ENCODE results near the gene HFE.
"Not testable (repeated sequence)": the region's sequence is repeated elsewhere in the genome, so short reads cannot be mapped to it uniquely, and the experiment has no call there.

The HFE gene

GRCh38 chr6:26103770-26104456 lies 16.7 kb downstream of the HFE start:
- peak; percentile 89 for FAIRE-seq

GRCh38 chr6:26104457-26105108 lies 17.4 kb downstream of the HFE start:
- no peak for TF ChIP-seq POLR2A (IDR thresholded peaks at IDR 0.05; ENCODE audit: low read depth, low read length)
- TF ChIP-seq POLR2AphosphoS5 (IDR thresholded peaks at IDR 0.05; ENCODE audit: low read depth, low read length): no peak
- no peak for TF ChIP-seq TAF1 (IDR thresholded peaks at IDR 0.05; ENCODE audit: borderline replicate concordance, low read depth, low read length)
- no peak for FAIRE-seq

More at GRCh38 chr6:26103770-26104456, 16.7 kb downstream of the HFE start:
- TF ChIP-seq TAF1 (IDR thresholded peaks at IDR 0.05; ENCODE audit: borderline replicate concordance, low read depth, low read length) (peak; percentile 78; the same call in 1 of the 2 replicates), POLR2A (IDR thresholded peaks at IDR 0.05; ENCODE audit: low read depth, low read length) (peak; percentile 99), POLR2AphosphoS5 (IDR thresholded peaks at IDR 0.05; ENCODE audit: low read depth, low read length) (peak; percentile 99)
- DNase-seq (ENCODE audit: insufficient read length): peak; percentile 38

GRCh38 chr6:26105109-26105730 lies 18.0 kb downstream of the HFE start:
- FAIRE-seq: no peak
- no peak for DNase-seq (ENCODE audit: insufficient read length)
- no peak for TF ChIP-seq POLR2A (IDR thresholded peaks at IDR 0.05; ENCODE audit: low read depth, low read length)
- TF ChIP-seq POLR2AphosphoS5 (IDR thresholded peaks at IDR 0.05; ENCODE audit: low read depth, low read length): no peak
- no peak for TF ChIP-seq TAF1 (IDR thresholded peaks at IDR 0.05; ENCODE audit: borderline replicate concordance, low read depth, low read length)

More at GRCh38 chr6:26104457-26105108, 17.4 kb downstream of the HFE start:
- no peak for DNase-seq (ENCODE audit: insufficient read length)

GRCh38 chr6:26105842-26106241 lies 18.6 kb downstream of the HFE start:
- DNase-seq (ENCODE audit: insufficient read length): no peak
- FAIRE-seq: no peak
- TF ChIP-seq POLR2A (IDR thresholded peaks at IDR 0.05; ENCODE audit: low read depth, low read length) (no peak), TAF1 (IDR thresholded peaks at IDR 0.05; ENCODE audit: borderline replicate concordance, low read depth, low read length) (no peak), POLR2AphosphoS5 (IDR thresholded peaks at IDR 0.05; ENCODE audit: low read depth, low read length) (no peak)

DNA sequence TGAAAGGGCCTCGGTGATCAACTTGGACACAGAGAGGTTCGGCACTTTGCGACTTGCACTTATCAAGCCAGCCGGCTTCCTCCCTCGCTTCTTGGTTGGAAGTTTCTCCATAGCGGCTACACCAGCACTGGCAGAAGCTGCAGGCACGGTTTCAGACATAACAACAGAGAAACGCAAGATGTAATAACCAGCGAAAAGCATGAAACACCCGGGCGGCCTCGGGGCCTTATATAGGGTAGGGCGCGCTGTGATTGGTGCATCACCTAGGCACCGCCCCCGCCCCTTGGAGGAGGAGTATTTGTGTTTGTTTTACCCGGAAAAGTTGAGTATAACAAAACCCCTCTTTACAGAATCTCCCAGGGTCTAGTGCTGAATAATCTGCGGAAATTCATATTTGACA lies 20.7 kb downstream of the HFE start:
- no peak for TF ChIP-seq POLR2A (IDR thresholded peaks at IDR 0.05; ENCODE audit: low read depth, low read length)
- TF ChIP-seq TAF1 (IDR thresholded peaks at IDR 0.05; ENCODE audit: borderline replicate concordance, low read depth, low read length): no peak
- no peak for TF ChIP-seq POLR2AphosphoS5 (IDR thresholded peaks at IDR 0.05; ENCODE audit: low read depth, low read length)
- DNase-seq (ENCODE audit: insufficient read length): no peak
- no peak for FAIRE-seq

GRCh38 chr6:26109772-26110171 lies 22.5 kb downstream of the HFE start:
- no peak for FAIRE-seq
- no peak for TF ChIP-seq POLR2AphosphoS5 (IDR thresholded peaks at IDR 0.05; ENCODE audit: low read depth, low read length)
- TF ChIP-seq TAF1 (IDR thresholded peaks at IDR 0.05; ENCODE audit: borderline replicate concordance, low read depth, low read length): no peak
- no peak for TF ChIP-seq POLR2A (IDR thresholded peaks at IDR 0.05; ENCODE audit: low read depth, low read length)
- no peak for DNase-seq (ENCODE audit: insufficient read length)

DNA sequence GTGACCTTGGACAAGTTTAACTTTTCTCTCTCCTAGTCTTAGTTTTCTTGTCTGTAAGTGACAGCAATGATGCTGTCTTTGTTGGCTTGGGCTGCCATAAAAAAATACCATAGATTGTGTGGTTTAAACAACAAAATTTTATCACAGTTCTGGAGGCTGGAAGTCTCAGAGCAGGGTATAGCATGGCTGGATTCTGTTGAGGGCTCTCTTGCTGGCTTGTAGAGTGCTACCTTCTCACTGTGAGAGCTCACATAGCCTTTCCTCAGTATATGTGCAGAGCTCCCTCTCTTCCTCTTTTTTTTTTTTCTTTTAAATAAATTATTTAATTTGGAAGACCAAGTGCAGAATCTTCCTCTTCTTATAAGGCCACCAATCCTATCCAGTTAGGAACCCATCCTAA lies 26.3 kb downstream of the HFE start:
- DNase-seq (ENCODE audit: insufficient read length) (no peak), FAIRE-seq (no peak)
- TF ChIP-seq TAF1 (IDR thresholded peaks at IDR 0.05; ENCODE audit: borderline replicate concordance, low read depth, low read length) (no peak), POLR2AphosphoS5 (IDR thresholded peaks at IDR 0.05; ENCODE audit: low read depth, low read length) (no peak), POLR2A (IDR thresholded peaks at IDR 0.05; ENCODE audit: low read depth, low read length) (no peak)

DNA sequence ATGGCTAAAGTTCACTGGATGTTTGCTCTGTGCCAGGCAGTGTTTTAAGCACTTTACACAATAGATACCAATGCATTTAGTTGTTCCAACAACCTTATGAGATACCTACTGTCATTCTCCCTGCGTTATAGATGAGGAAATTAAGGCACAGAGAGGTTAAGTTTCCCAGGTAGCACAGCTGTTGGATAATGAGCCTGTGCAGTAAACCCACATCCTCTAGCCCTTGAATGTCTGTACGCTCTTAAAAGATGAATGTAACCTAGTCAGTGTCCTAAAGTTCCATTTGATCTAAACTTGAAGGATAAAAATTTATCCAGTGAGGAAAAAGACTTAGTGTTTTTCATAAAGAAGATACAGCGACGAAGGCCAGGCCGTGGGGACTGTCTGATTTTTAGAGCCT lies 28.0 kb downstream of the HFE start:
- TF ChIP-seq POLR2A (IDR thresholded peaks at IDR 0.05; ENCODE audit: low read depth, low read length): no peak
- TF ChIP-seq POLR2AphosphoS5 (IDR thresholded peaks at IDR 0.05; ENCODE audit: low read depth, low read length): no peak
- TF ChIP-seq TAF1 (IDR thresholded peaks at IDR 0.05; ENCODE audit: borderline replicate concordance, low read depth, low read length): no peak
- FAIRE-seq (no peak), DNase-seq (ENCODE audit: insufficient read length) (no peak)

- TF ChIP-seq POLR2A (IDR thresholded peaks at IDR 0.05; ENCODE audit: low read depth, low read length): no peak
- no peak for TF ChIP-seq TAF1 (IDR thresholded peaks at IDR 0.05; ENCODE audit: borderline replicate concordance, low read depth, low read length)
- TF ChIP-seq POLR2AphosphoS5 (IDR thresholded peaks at IDR 0.05; ENCODE audit: low read depth, low read length): no peak
- FAIRE-seq: no peak
- DNase-seq (ENCODE audit: insufficient read length): no peak
These were observed 29.0 kb downstream of the HFE start for GRCh38 chr6:26116267-26116666.

DNA sequence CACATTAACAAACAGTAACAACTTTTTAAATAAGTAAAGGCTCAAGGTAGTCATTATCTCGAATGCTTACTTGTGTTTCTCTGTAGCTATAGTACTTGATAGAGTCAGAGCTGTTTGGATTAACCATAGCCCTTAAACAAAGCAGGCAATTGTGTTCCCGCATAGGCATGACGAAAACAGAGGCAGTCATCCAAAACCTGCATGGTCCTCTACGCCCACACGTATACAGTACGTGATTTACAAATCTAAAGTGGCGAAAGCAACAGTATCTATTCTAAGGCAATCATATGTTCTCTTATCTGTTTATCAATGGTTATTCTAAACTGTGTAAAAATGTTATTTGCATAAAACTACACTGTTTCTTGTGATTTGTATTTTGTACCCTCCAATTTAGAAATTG lies 31.8 kb downstream of the HFE start:
- no peak for DNase-seq (ENCODE audit: insufficient read length)
- FAIRE-seq: no peak
- no peak for TF ChIP-seq POLR2AphosphoS5 (IDR thresholded peaks at IDR 0.05; ENCODE audit: low read depth, low read length)
- no peak for TF ChIP-seq TAF1 (IDR thresholded peaks at IDR 0.05; ENCODE audit: borderline replicate concordance, low read depth, low read length)
- no peak for TF ChIP-seq POLR2A (IDR thresholded peaks at IDR 0.05; ENCODE audit: low read depth, low read length)

DNA sequence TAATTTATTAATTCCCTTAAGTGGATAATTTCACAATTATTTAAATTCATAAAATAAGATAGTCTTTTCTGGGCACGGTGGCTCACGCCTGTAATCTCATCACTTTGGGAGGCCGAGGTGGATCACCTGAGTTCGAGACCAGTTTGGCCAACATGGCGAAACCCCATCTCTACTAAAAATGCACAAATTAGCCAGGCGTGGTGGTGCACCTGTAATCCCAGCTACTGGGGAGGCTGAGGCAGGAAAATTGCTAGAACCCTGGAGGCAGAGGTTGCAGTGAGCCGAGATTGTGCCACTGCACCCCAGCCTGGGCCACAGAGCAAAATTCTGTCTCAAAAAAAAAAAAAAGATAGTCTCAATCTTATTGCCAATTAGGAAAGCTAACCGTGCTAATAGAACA lies 32.9 kb downstream of the HFE start:
- not testable (repeated sequence) for DNase-seq (ENCODE audit: insufficient read length); FAIRE-seq

GRCh38 chr6:26120807-26121140 lies 33.5 kb downstream of the HFE start:
- TF ChIP-seq POLR2A (IDR thresholded peaks at IDR 0.05; ENCODE audit: low read depth, low read length) (no peak), POLR2AphosphoS5 (IDR thresholded peaks at IDR 0.05; ENCODE audit: low read depth, low read length) (no peak)
- FAIRE-seq (no peak), DNase-seq (ENCODE audit: insufficient read length) (no peak)

Measured in GM12892 (cell line).